GM18907 (cell line): Measurements from ENCODE around the gene SHANK3.
"Not testable (repeated sequence)": the region's sequence is repeated elsewhere in the genome, so short reads cannot be mapped to it uniquely, and the experiment has no call there.

ENCODE experiments used
- ATAC-seq: cut with Tn5 transposase; IDR thresholded peaks from one replicate; pipeline ENCODE4 v1.9.1; 2021; ENCODE audit warnings: mild to moderate bottlenecking, moderate library complexity; ENCODE audit not compliant: unreplicated experiment

SHANK3 gene

DNA sequence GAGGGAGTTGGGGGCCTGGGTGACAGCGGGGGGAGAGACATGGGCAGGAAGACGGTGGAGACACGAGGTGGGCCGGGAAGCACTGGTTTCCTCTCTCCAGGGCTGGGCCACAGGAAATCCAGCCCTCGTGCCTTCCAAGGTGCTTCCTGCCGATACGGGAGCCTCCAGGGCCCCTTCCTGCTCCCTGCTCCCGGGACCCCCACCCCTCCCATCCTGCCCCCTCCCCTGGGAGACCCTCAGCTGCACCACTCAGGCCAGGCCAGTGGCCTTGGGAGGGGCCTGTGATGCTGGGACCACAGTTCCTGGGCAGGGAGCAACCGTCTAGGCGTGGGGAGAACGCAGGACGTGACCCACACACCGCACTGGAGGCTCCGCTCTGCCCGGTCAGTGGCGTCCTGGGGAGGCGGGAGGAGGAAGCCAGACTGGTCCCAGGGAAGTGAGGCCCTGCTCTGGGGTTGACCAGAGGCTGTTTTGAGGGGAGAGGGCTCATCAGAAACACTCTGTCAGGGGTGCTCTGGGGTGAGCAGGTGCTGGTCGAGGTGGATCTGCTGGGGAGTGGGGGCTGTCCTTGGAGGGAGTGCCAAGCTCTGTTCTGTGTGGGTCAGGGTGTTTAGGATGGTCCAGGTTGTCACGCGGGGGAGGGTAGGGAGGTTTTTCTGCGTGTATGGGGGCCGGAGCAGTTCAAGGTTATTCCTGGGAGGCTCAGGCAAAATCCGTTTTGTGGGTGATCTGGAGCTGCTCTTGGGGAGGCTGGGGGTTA is at the start of gene SHANK3:
Gene SHANK3, plus strand, starts transcription at position 353 of the 760 bp plus-strand sequence.
- no peak for ATAC-seq

DNA sequence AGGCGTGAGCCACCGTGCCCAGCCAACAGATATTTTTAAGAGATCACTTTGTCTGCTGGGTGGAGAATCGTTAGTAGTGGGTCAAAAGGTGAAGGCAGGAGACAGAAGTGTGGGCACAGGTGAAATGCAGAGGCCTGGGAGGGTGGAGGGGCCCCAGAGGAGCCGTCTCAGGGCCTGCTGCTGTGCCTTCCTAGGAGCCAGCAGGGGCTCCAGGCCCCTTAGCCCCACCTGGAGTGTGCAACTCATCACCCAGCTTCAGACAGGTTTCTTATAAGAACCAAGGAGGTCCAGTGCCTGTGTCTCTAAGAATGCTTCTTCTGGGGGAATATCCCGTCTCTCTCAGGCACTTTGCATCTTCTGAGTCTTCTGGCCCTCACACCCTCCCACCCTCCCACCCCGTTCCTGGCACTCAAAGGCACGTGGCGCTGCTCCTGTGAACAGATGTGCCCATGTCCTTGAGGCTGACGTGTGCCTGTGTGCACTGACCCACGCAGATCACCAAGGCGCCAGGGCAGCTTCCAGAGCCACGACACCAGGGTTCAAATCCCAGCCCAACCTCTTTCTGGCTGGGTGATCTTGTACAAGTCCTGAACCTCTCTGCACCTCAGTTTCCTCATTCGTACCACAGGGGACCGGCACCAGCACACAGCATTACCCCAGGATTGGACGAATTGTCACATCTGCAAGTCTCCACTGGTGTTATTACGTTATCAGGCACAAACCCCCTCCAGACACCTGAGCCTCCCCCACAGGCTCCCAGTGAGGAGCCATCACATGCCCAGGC is 48.1 kb upstream of the SHANK3 start:
- no peak for ATAC-seq

DNA sequence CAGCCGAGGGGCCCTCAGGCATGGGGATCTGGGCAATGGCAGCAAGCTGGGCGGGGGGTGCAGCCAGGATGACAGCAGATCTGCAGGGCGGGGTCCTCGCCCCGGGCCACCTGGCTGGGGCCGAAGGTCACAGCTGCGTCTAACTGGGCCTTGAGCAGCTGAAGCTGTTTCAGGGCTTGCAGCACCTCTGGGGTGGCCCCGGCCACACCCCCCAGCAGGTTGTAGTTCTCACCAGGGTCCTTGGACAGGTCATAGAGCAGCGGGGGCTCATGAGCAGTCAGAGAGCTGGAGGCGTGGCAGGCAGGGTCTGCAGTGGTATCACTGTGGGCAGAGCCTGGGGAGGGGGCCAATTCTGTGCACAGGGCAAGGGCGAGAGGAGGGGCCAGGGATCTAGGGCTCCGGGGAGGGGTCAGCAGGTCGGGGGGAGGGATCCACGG is 47.5 kb upstream of the SHANK3 start:
- ATAC-seq: no peak

- no peak for ATAC-seq
Measured at GRCh38 chr22:50625568-50626313, 46.9 kb upstream of the SHANK3 start.

- no peak for ATAC-seq
Measured at GRCh38 chr22:50626314-50626849, 46.2 kb upstream of the SHANK3 start.

GRCh38 chr22:50626850-50627641 is 45.6 kb upstream of the SHANK3 start:
- no peak for ATAC-seq

DNA sequence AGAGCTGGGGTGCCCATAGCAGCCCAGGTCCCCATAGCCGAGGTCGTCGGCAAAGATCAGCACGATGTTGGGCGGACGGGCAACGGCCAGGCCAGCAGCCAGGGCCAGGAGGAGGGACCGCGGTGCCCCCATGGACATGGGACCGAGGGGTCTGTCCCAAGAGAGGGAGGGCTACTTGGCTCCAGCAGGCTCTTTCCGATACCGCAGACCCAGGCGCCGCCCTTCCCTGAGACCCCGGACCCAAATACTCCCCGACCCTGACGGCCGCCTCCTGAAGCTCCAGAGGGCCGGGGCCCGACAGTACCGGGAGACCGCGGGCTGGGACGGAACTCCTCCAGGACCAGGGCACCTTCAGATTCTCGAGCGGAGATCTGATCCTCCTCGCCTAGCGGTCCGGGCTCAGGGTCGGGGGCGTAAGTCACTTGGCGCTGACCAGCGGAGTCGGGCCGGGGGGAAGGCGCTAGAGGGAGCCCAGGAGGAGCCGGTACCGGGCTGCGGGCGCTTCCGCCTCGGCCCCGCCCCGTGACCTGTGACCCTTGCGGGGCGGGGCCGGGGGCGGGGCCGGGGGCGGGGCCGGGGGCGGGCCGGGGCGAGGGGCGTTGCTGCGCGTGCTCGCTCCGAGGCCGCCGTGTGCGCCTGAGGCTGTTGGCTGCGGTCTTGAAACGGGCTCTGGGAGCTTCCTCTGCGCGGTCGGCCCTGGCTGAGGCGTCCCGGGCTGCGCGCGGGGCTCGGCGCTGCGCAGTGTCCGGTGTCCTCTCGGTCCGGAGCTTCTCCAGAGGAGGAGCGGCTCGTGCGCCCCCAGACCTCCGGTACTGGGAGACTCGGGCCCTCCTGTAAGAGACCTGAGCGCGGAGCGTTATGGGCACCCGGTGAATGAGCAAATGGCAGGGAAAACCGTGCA is 44.7 kb upstream of the SHANK3 start, which contains the start of gene ARSA:
Gene ARSA, minus strand, starts transcription at position 511 of the 901 bp plus-strand sequence. Its CDS starts 373 bp downstream, at position 138.
- ATAC-seq: peak; percentile 72

GRCh38 chr22:50628543-50629134 is 44.0 kb upstream of the SHANK3 start:
- ATAC-seq: no peak

- no peak for ATAC-seq
Measured at GRCh38 chr22:50630376-50630775, 42.2 kb upstream of the SHANK3 start.

DNA sequence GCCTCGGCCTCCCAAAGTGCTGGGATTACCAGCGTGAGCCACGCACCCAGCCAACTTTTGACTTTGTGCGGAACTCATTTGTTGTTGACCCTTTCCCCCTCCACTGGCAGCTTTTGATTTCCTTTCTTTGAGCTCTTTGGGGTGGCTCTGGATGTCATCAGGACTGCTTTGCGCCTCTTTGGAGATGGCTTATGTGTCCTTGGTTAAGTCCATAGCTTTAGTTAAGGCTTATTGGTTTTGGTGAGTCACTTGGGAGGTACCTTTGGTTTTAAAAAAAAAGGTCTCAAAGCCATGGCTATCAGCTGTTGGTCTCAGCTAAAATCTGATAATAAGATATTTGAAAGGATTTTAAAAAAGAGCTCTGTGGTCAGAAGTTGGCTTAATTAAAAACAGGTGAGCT is 39.5 kb upstream of the SHANK3 start:
- ATAC-seq: no peak

GRCh38 chr22:50633771-50634170 is 38.9 kb upstream of the SHANK3 start:
- ATAC-seq: no peak

GRCh38 chr22:50635591-50635990 is 37.0 kb upstream of the SHANK3 start:
- no peak for ATAC-seq

GRCh38 chr22:50640296-50640695 is 32.3 kb upstream of the SHANK3 start:
- ATAC-seq: not testable (repeated sequence)

GRCh38 chr22:50640857-50641647 is 31.6 kb upstream of the SHANK3 start:
- ATAC-seq: no peak

GRCh38 chr22:50641696-50642607 is 30.7 kb upstream of the SHANK3 start:
- no peak for ATAC-seq

DNA sequence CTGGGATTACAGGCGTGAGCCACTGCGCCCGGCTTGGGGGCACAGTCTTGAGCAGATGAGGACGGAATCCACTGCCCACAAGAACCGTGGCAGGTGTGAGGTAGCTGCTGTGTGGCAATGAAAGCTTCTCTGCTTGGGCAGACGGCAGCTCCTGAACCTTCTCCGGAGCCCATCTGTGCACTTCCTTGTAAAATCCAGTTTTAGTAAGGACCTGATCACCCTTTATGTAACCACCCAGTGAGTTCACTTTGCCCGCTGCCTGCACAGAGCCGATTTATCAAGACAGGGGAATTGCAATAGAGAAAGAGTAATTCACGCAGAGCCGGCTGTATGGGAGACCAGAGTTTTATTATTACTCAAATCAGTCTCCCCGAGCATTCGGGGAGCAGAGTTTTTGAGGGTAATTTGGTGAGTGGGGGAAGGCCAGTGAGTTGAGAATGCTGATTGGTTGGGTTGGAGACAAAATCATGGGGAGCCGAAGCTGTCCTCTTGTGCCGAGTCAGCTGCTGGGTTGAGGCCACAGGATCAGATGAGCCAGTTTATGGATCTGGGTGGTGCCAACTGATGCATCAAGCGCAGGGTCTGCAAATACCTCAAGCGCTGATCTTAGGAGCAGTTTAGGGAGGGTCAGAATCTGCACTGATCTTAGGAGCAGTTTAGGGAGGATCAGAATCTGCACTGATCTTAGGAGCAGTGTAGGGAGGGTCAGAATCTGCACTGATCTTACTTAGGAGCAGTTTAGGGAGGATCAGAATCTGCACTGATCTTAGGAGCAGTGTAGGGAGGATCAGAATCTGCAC is 29.4 kb upstream of the SHANK3 start:
- not testable (repeated sequence) for ATAC-seq
